ENCODE data around the gene ATXN7L2.

Gene ATXN7L2

DNA sequence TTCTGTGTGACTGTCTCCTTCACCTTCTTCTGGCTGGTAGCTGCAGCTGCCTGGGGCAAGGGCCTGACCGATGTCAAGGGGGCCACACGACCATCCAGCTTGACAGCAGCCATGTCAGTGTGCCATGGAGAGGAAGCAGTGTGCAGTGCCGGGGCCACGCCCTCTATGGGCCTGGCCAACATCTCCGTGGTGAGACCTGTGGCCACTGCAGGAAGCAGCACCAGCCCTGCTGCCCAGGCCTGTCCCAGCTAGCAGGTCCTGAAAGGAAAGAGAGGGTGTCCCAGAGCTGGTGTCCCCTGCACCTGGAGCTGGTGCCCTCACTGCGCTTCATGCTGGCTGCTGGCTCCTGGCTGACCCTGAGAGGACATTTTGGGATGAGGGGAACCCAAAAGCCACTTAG, 5.9 kb upstream of the ATXN7L2 start (continued):
- TF ChIP-seq, protein P1, sequence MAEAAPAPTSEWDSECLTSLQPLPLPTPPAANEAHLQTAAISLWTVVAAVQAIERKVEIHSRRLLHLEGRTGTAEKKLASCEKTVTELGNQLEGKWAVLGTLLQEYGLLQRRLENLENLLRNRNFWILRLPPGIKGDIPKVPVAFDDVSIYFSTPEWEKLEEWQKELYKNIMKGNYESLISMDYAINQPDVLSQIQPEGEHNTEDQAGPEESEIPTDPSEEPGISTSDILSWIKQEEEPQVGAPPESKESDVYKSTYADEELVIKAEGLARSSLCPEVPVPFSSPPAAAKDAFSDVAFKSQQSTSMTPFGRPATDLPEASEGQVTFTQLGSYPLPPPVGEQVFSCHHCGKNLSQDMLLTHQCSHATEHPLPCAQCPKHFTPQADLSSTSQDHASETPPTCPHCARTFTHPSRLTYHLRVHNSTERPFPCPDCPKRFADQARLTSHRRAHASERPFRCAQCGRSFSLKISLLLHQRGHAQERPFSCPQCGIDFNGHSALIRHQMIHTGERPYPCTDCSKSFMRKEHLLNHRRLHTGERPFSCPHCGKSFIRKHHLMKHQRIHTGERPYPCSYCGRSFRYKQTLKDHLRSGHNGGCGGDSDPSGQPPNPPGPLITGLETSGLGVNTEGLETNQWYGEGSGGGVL (tag by site-specific recombination; IDR thresholded peaks at IDR 0.05): no peak
- TF ChIP-seq, protein P2, sequence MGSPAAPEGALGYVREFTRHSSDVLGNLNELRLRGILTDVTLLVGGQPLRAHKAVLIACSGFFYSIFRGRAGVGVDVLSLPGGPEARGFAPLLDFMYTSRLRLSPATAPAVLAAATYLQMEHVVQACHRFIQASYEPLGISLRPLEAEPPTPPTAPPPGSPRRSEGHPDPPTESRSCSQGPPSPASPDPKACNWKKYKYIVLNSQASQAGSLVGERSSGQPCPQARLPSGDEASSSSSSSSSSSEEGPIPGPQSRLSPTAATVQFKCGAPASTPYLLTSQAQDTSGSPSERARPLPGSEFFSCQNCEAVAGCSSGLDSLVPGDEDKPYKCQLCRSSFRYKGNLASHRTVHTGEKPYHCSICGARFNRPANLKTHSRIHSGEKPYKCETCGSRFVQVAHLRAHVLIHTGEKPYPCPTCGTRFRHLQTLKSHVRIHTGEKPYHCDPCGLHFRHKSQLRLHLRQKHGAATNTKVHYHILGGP (tag by site-specific recombination; IDR thresholded peaks at IDR 0.05): no peak
- no peak for TF ChIP-seq ZNF202 (tag by site-specific recombination; IDR thresholded peaks at IDR 0.05; ENCODE audit: borderline replicate concordance)

DNA sequence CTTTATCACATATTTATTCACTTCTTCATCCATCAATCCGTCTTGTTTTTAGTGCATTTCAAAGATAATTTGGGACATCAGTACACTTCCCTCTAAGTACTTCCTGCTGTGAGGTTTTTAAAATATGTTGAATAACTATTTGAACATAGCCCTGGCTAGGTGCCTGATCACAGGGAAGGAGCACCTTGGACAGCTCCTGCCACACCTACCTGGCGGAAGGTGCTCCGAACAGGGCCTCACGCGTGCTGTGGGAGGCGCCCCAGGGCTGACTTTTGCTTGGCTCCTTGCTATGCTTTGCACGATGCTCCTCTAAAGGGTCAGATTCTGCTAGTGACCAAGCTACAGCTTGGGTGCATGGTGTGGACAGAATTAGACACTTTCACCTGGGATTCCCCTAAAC, 4.9 kb upstream of the ATXN7L2 start:
- Histone ChIP-seq H3K9me3 (ENCODE audit: control insufficient read depth, insufficient read depth, low read depth, low read length) (no peaks in the 10 kb centered on the region), H3K4me1 (ENCODE audit: control insufficient read depth, insufficient read depth, low read length) (no peaks in the 10 kb centered on the region), H3K27ac (ENCODE audit: extremely low read depth, low read depth, low read length) (no peak overlapping the region), H3K36me3 (ENCODE audit: control insufficient read depth in 2 of 2, insufficient read depth in 1 of 2, low read length in 2 of 2) (no peaks in the 10 kb centered on the region), H3K4me3 (ENCODE audit: low read depth, low read length) (no peak overlapping the region)
- CTCF ChIA-PET: interaction anchor here (0.6 to 2.1 kb wide), 5 partner anchors 10 to 54 kb away, joined by 3 to 7 read pairs (median 5); partner anchors contain the start of gene CYB561D1
- POLR2A ChIA-PET: no interaction called here
- TF ChIP-seq ZNF221 (tag by site-specific recombination; IDR thresholded peaks at IDR 0.05; ENCODE audit: borderline replicate concordance): no peak
- no peak for TF ChIP-seq GLIS1 (tag by site-specific recombination; IDR thresholded peaks at IDR 0.05)
- no peak for TF ChIP-seq ZNF473 (tag by site-specific recombination; IDR thresholded peaks at IDR 0.05)
- TF ChIP-seq ZSCAN30 (tag by site-specific recombination; IDR thresholded peaks at IDR 0.05): no peak
- TF ChIP-seq ZNF10 (tag by site-specific recombination; IDR thresholded peaks at IDR 0.05): peak; percentile 56; the same call in 1 of the 2 replicates
- TF ChIP-seq, protein P3, sequence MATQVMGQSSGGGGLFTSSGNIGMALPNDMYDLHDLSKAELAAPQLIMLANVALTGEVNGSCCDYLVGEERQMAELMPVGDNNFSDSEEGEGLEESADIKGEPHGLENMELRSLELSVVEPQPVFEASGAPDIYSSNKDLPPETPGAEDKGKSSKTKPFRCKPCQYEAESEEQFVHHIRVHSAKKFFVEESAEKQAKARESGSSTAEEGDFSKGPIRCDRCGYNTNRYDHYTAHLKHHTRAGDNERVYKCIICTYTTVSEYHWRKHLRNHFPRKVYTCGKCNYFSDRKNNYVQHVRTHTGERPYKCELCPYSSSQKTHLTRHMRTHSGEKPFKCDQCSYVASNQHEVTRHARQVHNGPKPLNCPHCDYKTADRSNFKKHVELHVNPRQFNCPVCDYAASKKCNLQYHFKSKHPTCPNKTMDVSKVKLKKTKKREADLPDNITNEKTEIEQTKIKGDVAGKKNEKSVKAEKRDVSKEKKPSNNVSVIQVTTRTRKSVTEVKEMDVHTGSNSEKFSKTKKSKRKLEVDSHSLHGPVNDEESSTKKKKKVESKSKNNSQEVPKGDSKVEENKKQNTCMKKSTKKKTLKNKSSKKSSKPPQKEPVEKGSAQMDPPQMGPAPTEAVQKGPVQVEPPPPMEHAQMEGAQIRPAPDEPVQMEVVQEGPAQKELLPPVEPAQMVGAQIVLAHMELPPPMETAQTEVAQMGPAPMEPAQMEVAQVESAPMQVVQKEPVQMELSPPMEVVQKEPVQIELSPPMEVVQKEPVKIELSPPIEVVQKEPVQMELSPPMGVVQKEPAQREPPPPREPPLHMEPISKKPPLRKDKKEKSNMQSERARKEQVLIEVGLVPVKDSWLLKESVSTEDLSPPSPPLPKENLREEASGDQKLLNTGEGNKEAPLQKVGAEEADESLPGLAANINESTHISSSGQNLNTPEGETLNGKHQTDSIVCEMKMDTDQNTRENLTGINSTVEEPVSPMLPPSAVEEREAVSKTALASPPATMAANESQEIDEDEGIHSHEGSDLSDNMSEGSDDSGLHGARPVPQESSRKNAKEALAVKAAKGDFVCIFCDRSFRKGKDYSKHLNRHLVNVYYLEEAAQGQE (tag by site-specific recombination; IDR thresholded peaks at IDR 0.05): peak; percentile 95
- TF ChIP-seq ZNF132 (tag by site-specific recombination; IDR thresholded peaks at IDR 0.05; ENCODE audit: borderline replicate concordance): no peak

DNA sequence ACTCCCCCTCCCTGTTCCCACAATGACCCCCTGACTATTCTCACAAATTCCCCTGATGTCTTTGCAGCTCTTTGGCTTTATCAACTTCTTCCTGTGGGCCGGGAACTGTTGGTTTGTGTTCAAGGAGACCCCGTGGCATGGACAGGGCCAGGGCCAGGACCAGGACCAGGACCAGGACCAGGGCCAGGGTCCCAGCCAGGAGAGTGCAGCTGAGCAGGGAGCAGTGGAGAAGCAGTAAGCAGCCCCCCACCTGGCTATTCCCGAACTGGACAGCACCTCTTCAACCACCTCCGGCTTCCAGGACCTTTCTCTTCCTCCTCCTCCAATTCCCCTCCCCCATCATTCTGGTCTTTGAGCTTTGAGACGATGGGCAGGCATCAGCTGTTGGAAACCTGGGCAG, 4.4 kb upstream of the ATXN7L2 start:
- Histone ChIP-seq H3K36me3 (ENCODE audit: control insufficient read depth in 2 of 2, insufficient read depth in 1 of 2, low read length in 2 of 2) (no peaks in the 10 kb centered on the region), H3K27ac (ENCODE audit: extremely low read depth, low read depth, low read length) (no peak overlapping the region), H3K9me3 (ENCODE audit: control insufficient read depth, insufficient read depth, low read depth, low read length) (no peaks in the 10 kb centered on the region), H3K4me3 (ENCODE audit: low read depth, low read length) (no peak overlapping the region), H3K4me1 (ENCODE audit: control insufficient read depth, insufficient read depth, low read length) (no peaks in the 10 kb centered on the region)
- POLR2A ChIA-PET: no interaction called here
- CTCF ChIA-PET: interaction anchor here (1.0 to 2.1 kb wide), 4 partner anchors 10 to 53 kb away, joined by 4 to 7 read pairs (median 5); no protein-coding TSS in a partner anchor
- no peak for TF ChIP-seq ZNF416 (tag by site-specific recombination; IDR thresholded peaks at IDR 0.05)
- TF ChIP-seq, protein P4, sequence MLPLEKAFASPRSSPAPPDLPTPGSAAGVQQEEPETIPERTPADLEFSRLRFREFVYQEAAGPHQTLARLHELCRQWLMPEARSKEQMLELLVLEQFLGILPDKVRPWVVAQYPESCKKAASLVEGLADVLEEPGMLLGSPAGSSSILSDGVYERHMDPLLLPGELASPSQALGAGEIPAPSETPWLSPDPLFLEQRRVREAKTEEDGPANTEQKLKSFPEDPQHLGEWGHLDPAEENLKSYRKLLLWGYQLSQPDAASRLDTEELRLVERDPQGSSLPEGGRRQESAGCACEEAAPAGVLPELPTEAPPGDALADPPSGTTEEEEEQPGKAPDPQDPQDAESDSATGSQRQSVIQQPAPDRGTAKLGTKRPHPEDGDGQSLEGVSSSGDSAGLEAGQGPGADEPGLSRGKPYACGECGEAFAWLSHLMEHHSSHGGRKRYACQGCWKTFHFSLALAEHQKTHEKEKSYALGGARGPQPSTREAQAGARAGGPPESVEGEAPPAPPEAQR (tag by site-specific recombination; IDR thresholded peaks at IDR 0.05): no peak
- no peak for TF ChIP-seq ZNF514 (tag by site-specific recombination; IDR thresholded peaks at IDR 0.05)
- TF ChIP-seq REPIN1 (tag by site-specific recombination; IDR thresholded peaks at IDR 0.05; ENCODE audit: low read depth): no peak
- TF ChIP-seq ZNF157 (tag by site-specific recombination; IDR thresholded peaks at IDR 0.05): no peak
- TF ChIP-seq OVOL3 (tag by site-specific recombination; IDR thresholded peaks at IDR 0.05): no peak
- TF ChIP-seq ZNF623 (tag by site-specific recombination; IDR thresholded peaks at IDR 0.05): no peak
- no peak for TF ChIP-seq ZNF146 (tag by site-specific recombination; IDR thresholded peaks at IDR 0.05)
- TF ChIP-seq ZNF138 (tag by site-specific recombination; IDR thresholded peaks at IDR 0.05; ENCODE audit: borderline replicate concordance): no peak
